SK-N-MC (cell line): ENCODE measurements around the gene URAD.

Experiments used
- EZH2 ChIP-seq: fragments of 200-600 bp; sonication (generic); IDR thresholded peaks from one replicate; pipeline ENCODE4 v1.6.1; 2017; ENCODE audit warnings: antibody characterized with exemption
- POLR2AphosphoS5 ChIP-seq: IDR thresholded peaks from 2 replicates; pipeline ENCODE4 v1.6.1; 2012; ENCODE audit warnings: mild to moderate bottlenecking, low read depth, low read length, borderline replicate concordance

DNA sequence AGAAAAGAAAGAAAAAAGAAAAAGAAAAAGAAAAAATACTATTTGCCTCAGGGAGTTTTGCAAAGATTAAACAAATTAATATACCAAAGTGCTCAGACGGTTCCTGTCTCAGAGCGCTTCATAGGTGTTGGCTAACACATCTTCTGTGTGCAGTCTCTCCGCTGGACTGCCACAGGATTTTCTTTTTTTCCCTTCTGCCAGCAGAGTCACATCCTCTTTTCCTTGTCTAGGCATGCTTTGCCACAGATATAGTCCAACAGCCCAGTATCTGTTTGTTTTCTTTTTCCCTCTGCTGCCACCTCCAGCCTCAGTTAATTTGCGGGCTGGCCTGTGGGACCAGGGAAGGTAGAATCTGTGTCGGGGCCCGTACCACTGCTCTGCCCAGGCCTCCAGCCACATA lies 3.4 kb upstream of the URAD start:
- TF ChIP-seq EZH2, result no peak
- TF ChIP-seq POLR2AphosphoS5, result no peak
